NOMO-1 treated with DMSO at 0.1 percent for 48 hours (cell line): ENCODE results near the gene GPR17.

ENCODE experiments used
- DNase-seq: peaks from one replicate; lab custom pipeline; 2025; ENCODE audit not compliant: unreplicated experiment; lab: John Stamatoyannopoulos, UW

GPR17 gene

GRCh38 chr2:127670055-127670956 is 24.4 kb downstream of the GPR17 start:
- DNase-seq: no peak

DNA sequence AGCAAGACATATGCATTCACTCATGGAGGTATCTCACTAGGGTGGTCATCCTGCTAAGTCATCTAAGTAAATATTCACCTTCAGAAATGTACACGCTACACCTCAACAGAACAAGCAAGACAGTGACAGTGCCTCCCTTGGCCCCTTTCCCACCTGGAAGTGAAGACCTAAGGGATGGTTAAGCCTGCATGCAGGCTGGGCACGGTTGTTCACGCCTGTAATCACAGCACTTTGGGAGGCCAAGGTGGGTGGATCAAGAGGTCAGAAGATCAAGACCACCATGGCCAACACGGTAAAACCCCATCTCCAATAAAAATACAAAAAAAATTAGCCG is 25.0 kb downstream of the GPR17 start:
- DNase-seq: no peak

GRCh38 chr2:127671557-127672302 is 25.8 kb downstream of the GPR17 start:
- DNase-seq: no peak

GRCh38 chr2:127672341-127673224 is 26.6 kb downstream of the GPR17 start:
- no peak for DNase-seq

- DNase-seq: no peak
Observed at GRCh38 chr2:127673291-127674069, 27.5 kb downstream of the GPR17 start.

DNA sequence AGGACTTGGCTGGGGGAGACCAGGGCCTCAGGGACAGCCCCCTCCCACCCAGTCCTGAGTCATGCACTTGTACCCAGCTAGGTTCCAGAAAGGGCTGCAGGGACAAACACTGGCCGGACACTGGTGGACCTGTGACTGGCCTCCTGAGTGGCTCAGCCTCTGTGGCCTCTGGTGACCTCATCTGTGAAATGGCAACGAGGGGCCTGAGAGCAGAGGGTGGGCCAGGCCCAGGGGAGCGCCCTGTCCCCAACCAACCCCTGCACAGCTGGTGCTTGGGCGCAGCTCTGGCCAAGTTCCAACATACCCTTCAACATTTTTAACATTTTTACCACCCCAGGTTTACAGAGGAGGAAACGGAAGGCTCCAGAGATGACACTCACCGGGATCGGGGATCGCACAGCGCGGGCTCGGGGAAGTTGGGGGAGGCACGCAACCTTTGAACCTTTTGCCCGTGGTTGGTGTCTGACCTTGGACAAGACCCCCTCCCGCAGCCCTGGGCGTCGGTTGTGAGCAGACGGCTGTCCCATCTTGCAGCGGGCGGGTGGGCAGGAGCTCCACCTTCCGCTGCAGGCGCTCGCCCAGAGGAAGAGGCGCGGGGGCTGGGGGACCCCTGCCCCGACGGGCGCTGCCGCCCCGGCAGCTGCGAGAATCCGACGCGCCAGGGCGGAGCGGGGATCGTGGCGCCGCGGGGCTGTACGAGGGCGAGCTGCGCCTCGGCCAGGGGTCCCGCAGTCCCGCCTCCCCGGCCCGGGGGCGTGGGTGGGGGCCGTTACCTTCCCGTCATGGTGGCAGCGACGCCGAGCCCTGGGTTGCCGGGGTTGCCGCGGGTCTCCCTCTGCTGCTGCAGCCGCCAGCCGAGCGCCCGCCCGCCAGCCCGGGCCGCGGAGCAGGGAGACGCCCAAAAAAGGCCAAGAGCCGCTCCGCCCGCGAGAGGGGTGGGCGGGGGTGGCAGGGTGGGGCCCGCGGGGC is 28.6 kb downstream of the GPR17 start:
- DNase-seq: no peak

DNA sequence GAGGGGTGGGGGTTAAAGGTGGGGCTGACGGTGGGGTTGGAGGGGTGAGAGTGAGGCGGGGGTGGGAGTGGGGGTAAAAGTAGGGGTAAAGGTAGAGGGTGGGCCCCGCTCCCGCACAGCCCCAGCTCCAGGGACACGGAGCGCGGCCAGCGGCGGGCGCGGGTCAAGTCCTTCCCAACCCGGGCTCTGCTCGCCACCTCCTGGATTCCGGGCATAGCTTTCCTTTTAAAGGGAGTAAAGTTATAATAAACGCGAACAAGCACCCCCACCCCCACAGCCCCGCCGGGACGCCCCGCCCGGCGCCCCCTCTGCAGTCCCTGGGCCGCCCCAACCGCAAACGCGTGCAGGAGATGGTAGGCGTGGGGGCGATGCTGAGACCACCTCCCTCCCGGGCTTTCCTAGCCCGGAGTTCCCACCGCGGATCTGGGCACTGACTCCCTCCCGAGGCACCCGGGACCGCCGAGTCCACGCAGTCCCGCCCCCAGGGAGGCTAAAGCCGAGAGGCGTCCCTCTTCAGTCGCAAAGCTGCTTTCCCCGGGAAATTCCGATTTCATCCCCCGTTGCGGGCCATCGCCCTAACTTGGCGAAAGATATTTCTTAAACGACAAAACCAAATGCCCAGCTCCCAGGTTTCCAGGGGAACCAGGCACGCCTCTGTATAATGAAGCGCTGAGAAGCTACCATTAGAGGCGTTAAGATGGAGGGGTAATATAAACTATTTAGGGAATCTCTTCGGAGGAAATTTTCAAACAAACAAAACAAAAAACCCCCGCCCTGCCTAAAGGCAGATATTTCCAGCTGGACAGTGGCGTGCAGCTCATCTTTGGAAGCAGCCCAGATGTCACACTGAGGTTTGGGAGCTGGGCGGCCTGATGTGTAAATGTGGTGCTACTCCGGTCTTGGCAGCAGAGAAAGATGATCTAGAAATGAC is 29.6 kb downstream of the GPR17 start, which contains the start of gene LIMS2:
Gene LIMS2, minus strand, starts transcription at position 200 of the 931 bp plus-strand sequence. CDS start 506 bp downstream, outside the sequence.
- DNase-seq: no peak

GRCh38 chr2:127676906-127677305 is 31.0 kb downstream of the GPR17 start:
- DNase-seq: no peak

GRCh38 chr2:127678531-127678930 is 32.6 kb downstream of the GPR17 start:
- no peak for DNase-seq

DNA sequence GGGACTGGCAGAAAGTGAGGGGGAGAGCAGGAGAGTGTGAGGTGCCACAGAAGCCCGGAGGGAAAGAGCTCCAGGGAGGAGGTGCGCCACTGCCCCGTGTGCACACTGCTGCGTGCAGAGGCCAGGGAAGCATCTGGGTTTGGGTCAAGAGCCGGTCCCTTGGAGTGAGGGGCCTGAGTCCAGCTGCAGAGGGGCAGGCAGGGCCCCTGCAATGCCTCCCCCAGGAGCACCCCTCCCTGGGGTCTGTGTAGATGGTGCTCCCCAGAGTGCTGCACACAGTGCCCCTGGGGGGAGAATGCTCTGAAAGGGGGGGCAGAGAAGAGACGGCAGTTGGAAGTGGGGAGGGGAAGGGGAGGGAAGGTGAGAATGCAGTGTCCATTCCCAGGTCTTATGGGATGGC is 33.0 kb downstream of the GPR17 start:
- DNase-seq: no peak

DNA sequence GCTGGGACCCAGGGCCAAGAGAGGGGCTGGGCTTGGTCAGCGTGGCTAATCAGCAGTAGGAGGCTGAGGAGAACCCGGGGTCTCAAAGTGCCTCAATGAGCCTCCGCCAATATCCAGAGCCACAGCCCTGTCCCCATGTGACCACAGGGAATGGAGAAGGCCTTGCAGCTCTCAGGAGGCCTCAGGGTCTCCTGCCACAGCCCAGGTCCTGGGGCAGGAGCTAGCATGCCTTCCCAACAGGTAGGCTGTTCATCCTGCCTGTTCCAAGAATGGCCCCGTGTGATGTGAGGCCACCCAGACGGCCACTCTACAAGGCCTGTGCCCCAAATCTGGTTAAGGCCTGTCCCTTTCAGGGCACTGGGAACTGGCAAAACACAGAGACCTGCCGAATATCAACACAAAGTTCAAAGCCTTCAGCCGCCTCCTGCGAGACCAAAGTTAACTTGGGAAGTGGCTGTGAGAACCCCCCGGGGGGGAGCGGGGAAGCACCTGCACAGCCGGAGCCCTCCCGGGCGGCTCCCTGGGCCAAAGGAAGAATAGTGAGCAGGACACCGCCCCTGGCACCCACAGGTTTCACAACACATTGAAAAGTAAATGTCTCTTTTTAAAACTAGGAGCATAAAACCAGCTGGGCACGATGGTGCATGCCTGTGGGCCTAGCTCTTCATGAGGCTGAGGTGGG is 33.9 kb downstream of the GPR17 start:
- DNase-seq: no peak

DNA sequence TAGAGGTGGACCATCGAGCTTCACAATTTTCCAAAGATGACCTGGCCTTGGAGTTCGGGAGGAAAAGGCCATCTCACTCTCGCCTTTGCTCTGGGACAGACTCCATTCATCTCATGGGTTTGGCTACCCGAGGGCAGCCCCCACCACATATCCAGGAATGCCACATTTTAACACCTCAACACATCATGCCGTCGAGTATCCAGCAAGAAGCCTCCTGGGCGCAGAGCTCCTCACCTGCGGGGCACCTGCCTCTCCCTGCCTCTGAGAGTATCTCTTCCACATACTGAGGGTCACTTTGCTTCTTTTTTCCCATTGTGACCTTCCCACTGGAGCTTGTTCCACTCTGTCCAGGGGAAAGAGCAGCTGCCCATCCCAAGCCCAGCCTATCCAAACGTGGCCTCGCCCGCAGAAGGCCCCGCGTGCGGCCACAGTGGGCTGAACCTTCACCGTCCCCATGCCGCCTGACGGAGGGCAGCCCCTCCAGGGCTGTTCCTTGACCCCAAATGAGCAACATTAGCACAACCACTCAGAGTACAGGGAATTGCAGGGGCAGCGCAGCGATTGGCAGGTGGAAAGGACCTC is 34.8 kb downstream of the GPR17 start:
- no peak for DNase-seq

DNA sequence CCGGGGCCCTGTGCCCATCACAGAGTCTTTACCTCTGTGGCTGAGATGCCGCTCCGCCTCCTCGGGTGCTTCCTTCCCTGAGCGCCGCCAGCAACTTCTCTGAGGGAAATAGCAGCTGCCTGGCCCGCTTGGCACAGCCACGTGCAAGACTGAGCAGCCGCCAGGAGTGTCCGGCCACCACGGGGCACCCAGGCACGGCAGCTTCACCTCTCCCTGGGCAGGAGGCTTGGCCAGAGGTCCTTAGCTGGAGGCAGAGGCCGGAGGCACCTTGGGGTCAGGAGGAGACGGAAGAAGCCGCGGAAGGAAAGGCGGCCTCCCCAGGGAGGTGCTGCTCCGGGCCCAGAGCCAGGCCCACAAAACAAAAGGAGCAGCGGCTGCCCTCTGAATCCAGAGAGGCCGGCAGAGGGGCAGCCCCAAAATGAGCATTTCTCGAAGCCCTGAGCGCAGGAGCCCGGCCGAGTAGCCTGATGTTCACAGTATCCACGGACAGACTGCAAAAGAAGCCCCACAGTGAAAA is 35.4 kb downstream of the GPR17 start:
- DNase-seq: no peak

DNA sequence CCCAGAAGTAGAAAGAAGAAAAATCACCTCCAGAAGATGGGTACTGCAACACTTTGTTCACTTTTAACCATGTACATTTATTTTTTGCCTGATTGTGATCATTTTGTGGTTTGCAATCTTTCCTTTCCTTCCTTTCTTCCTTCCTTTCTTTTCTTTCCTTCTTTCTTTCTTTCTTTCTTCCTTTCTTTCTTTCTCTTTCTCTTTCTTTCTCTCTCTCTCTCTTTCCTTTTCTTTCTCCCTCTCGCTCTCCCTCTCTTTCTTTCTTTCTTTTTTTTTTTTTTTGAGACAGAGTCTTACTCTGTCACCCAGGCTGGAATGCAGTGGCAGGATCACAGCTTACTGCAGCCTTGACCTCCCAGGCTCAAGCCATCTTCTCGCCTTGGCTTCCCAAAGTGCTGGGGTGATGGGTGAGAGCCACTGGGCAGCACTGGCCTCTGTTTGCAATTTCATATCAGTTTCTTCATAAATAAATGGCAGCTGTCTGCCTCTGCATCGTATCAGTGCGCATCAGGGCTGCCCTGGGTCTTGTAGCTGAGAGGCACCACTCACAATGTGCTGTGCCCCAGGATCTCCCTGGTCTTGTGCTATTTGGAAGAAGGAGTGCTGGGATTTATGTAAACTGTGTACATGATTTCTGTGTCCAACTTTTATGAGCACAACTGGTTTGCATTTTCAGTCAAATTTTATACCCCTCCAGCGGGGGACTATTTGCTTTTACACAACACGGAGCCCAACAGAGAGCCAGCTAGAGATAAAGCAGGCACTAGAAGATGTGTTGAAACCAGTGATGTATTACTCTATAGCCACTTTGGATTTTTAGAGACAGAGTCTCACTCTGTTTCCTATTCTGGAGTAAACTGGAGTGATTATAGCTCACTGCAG is 36.3 kb downstream of the GPR17 start:
- DNase-seq: no peak

- no peak for DNase-seq
Observed at GRCh38 chr2:127683056-127683455, 37.1 kb downstream of the GPR17 start.

DNA sequence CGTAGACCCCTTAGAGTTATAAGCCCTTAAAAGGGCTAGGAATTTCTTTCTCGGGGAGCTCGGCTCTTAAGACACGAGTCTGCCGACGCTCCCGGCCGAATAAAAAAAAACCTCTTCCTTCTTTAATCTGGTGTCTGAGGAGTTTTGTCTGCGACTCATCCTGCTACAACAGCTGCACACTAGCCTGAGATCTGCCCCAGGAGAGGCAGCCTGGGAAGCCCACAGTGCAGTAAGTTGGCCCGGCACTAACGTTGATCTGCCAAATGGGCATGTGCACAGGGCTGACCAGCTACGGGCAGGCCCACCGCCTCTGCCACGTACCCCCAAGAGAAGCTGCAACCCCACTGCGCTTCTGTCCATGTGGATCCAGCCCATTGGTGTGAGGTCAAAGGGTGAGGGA is 37.8 kb downstream of the GPR17 start:
- DNase-seq: no peak
